Bronchial epithelial cell (primary cell): Measurements from ENCODE around the gene PTGFRN. TPM values are rescaled to one million over a fixed set of nuclear protein-coding genes. Genes with fewer than 3 reads are reported as not detected.

Source experiments
- DNase-seq: peaks from one replicate; pipeline ENCODE4 v3.0.0-alpha.2; 2010; ENCODE audit warnings: low read depth
- FAIRE-seq: peaks from 2 replicates; lab custom pipeline; 2011; peaks lifted over from hg19 to GRCh38; lab: Jason Lieb, UNC
- H3K27me3 ChIP-seq: 2 replicates; pipeline ENCODE4 v1.5.1; 2011; ENCODE audit warnings: low read length; ENCODE audit not compliant: control insufficient read depth, insufficient read depth
- H3K36me3 ChIP-seq: 2 replicates; pipeline ENCODE4 v1.5.1; 2011; ENCODE audit warnings: low read length; ENCODE audit not compliant: control insufficient read depth, insufficient read depth
- H3K4me3 ChIP-seq: 2 replicates; pipeline ENCODE4 v1.5.1; 2011; ENCODE audit warnings: mild to moderate bottlenecking, low read depth, low read length, control low read depth
- total RNA-seq: library from RNA; depleted of rRNA; stranded (reverse); fragments of >200 nt; gene quantifications from 2 replicates; pipeline ENCODE4 v1.2.1, GENCODE V29; 2014
- TF ChIP-seq, protein P1 (sequence below): IDR thresholded peaks from 2 replicates; pipeline ENCODE4 v1.5.1; 2011; ENCODE audit warnings: mild to moderate bottlenecking, moderate library complexity, low read length, control low read depth, inconsistent platforms; ENCODE audit not compliant: insufficient read depth, severe bottlenecking

PTGFRN gene
- total RNA-seq, 1 donor from 2014 or later = 89.2 TPM

DNA sequence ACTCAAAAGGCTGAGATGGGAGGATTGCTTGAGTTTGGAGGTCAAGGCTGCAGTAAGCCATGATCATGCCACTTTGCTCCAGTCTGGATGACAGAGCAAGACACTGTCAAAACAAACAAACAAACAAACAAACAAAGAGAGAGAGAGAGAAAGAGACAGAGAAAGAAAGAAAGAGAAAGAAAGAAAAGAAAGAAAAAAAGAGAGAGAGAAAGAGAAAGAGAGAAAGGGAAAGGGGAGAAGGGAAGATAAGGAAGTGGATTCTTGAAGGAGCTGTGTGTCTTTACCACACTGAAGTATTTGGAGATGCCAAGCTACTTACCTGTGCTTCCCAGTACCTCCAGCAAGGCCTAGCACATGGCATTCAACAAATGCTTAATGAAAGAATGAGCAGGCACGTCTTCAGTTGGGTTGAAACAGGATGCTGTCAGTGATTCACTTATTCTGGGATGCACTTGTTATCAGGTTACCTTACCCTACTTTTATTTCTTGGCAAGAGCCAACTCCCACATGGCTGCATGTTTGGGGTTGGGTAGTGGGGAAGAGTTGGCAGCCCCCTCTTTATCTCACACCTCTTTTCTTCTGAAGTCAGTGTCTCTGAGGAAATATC is 120.7 kb downstream of the PTGFRN start:
- no peak for FAIRE-seq
- H3K4me3 ChIP-seq = no peak overlapping the region
- H3K27me3 ChIP-seq = no peaks in the 10 kb centered on the region
- peak; percentile 23 for DNase-seq
- TF ChIP-seq, protein P1, sequence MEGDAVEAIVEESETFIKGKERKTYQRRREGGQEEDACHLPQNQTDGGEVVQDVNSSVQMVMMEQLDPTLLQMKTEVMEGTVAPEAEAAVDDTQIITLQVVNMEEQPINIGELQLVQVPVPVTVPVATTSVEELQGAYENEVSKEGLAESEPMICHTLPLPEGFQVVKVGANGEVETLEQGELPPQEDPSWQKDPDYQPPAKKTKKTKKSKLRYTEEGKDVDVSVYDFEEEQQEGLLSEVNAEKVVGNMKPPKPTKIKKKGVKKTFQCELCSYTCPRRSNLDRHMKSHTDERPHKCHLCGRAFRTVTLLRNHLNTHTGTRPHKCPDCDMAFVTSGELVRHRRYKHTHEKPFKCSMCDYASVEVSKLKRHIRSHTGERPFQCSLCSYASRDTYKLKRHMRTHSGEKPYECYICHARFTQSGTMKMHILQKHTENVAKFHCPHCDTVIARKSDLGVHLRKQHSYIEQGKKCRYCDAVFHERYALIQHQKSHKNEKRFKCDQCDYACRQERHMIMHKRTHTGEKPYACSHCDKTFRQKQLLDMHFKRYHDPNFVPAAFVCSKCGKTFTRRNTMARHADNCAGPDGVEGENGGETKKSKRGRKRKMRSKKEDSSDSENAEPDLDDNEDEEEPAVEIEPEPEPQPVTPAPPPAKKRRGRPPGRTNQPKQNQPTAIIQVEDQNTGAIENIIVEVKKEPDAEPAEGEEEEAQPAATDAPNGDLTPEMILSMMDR = no peak
- no peaks in the 10 kb centered on the region for H3K36me3 ChIP-seq

DNA sequence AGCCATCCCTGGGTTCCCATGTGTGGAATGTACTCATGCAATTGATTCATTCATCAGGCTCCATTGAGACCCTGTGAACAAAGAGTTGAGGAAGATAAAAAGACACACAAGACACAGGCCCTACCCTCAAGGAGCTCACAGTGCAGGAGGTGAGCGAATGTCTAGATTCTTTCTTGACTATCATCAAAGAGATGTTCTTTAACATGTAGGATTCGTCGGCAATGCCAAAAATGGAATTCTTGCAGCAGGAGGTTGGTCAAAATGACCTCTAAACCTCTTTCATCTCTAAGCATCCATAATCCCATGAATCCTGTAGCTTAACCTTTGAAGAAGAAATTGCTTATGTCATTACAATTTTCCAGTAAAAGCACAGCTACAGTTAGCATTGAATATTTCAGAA is 122.5 kb downstream of the PTGFRN start:
- no peaks in the 10 kb centered on the region for H3K27me3 ChIP-seq
- FAIRE-seq (no peak), DNase-seq (no peak)
- H3K4me3 ChIP-seq = no peak overlapping the region
- TF ChIP-seq, protein P1 = no peak
- no peaks in the 10 kb centered on the region for H3K36me3 ChIP-seq

DNA sequence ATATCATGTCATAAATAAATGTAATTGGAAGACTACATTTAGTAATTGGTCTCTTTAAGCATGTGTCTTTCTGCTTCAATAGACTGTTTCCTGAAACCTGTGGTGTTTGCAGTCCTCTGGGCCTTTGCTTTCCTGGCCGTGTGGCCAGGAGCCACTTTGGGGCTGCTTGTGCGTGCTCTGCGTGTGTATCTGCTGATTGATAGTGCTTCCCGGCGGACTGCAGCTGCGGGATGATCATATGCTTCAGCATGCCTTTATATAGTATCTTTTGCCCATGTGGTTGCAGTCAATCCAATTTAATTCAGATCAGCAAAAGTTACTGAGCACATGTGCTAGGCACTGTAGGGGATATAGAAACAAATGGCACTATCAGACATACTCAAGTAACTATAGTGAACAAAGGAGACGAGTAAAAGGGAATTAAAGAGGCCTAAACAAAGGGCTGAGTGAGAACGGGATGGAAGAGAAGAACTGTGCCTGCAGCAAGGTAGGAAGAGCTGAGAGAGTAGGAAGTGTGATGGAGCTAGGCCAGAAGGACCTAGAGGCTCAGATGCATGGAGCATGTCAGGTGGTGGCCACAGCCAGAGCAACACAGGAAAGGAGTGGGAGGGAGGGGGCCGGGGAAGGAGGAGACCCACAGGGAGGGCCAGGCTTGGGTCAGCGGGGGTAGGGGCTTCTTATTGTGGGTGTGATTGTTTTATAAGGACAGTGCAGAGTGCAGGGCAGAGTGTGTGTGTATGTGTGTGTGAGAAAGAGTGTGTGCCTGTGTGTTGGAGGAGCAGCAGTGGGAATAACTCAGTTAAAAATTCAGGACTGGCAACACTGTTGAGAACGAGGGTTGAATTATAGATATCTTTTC is 123.2 kb downstream of the PTGFRN start:
- TF ChIP-seq, protein P1 = no peak

DNA sequence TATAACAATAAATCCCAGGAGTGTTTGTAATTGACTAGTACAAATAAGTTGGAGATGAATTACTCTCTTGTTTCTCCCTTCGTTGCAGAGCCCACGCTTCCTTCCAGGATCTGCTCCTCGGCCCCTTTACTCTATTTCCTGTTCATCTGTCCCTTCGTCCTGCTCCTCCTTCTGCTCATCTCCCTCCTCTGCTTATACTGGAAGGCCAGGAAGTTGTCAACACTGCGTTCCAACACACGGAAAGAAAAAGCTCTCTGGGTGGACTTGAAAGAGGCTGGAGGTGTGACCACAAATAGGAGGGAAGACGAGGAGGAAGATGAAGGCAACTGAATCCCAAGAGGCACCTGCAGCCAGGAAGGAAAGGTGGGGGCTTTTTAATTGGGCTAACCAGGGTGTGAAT is 124.1 kb downstream of the PTGFRN start:
- FAIRE-seq (no peak), DNase-seq (no peak)
- no peaks in the 10 kb centered on the region for H3K36me3 ChIP-seq
- H3K4me3 ChIP-seq = no peak overlapping the region
- H3K27me3 ChIP-seq = no peaks in the 10 kb centered on the region
- TF ChIP-seq, protein P1 = no peak

More for the DNA sequence above, 123.2 kb downstream of the PTGFRN start:
- no peak for FAIRE-seq
- Histone ChIP-seq H3K4me3 (no peak overlapping the region), H3K36me3 (no peaks in the 10 kb centered on the region), H3K27me3 (no peaks in the 10 kb centered on the region)
- no peak for DNase-seq

DNA sequence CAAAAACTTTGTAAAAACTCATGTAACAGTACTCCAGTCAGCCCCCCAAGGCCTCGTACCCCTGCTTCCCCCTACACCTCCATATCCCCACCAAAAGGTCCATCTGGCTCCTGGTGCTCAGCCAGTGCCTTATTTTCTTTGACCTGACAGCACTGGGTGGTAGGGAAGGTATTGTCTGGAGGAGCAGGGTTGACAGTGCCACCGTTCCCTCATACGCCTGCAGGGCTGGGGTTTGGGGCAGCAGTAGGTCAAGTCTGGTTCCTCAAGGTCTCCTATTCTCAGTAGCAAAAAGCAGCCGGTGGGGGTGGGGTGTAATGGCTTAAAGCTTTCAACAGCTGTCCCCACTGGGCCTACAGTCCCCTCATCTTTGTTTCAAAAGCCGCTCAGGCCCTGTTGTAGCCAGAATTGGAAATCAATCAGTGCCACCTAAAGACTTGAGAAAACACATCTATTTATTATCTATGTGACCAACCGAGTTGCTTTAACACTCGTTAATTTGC is 125.1 kb downstream of the PTGFRN start:
- Histone ChIP-seq H3K36me3 (no peaks in the 10 kb centered on the region), H3K27me3 (no peaks in the 10 kb centered on the region), H3K4me3 (no peak overlapping the region)
- FAIRE-seq (no peak), DNase-seq (no peak)
- TF ChIP-seq, protein P1 = no peak
